ENCODE data around the gene BCAS3.

The BCAS3 gene

DNA sequence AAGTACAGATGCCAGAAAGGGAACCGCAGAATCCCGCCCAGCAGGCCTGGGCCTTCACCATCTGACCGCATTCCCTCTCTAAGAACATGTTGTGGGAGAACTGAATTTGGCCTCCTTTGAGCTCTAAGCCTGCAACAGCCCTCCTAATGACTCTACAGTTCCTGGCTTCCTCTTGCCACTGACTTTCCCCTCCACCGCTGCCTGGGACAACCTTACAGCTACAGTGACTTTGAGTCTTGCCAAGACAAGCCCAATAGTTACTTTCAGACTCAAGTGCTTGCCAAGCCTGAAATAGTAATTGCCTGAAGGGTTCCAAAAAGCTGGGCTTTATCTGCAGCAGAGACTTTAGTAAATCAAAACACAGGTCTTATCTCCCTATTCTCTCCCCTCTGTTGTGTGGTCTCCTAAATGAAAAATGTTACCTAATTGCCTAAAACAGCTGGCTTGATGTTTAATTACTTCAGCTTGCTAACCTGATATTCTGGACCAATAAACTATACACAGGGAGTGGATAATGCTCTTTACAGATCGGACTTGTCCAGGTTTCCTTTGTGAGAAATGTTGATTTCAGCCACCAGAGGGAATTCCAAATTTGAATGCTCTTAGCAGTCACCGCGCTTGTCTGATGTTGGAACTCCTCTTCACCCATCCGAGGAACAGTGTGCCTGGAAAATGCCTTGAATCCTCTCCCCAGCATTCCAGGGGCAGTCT lies 636.9 kb downstream of the BCAS3 start:
- TF ChIP-seq, protein P1, sequence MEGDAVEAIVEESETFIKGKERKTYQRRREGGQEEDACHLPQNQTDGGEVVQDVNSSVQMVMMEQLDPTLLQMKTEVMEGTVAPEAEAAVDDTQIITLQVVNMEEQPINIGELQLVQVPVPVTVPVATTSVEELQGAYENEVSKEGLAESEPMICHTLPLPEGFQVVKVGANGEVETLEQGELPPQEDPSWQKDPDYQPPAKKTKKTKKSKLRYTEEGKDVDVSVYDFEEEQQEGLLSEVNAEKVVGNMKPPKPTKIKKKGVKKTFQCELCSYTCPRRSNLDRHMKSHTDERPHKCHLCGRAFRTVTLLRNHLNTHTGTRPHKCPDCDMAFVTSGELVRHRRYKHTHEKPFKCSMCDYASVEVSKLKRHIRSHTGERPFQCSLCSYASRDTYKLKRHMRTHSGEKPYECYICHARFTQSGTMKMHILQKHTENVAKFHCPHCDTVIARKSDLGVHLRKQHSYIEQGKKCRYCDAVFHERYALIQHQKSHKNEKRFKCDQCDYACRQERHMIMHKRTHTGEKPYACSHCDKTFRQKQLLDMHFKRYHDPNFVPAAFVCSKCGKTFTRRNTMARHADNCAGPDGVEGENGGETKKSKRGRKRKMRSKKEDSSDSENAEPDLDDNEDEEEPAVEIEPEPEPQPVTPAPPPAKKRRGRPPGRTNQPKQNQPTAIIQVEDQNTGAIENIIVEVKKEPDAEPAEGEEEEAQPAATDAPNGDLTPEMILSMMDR (IDR thresholded peaks at IDR 0.05): no peak
- TF ChIP-seq ZFX (IDR thresholded peaks at IDR 0.05; ENCODE audit: borderline replicate concordance): no peak
- peak overlapping the region; percentile 13; the same call in 1 of the 2 replicates for H3K27ac ChIP-seq

DNA sequence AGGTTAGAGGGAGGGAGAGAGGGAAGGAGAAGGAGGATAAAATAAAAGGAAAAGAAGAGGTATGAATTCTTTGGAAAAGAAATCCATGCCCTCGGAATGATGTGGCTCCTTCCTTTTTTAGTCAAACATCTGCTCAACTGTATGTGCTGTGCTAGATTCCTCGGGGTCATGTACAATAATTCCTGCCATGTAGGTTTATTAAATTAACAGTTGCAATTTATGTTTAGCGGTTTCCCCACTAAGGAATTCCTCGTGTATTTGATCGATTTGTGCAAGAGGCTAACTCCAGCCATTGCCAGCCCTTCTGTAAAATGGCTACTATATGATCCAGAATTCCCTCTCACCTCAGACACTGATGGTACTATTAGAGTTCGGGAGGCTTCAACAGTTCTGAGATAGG lies 639.0 kb downstream of the BCAS3 start:
- no peak overlapping the region for H3K27ac ChIP-seq
- TF ChIP-seq, protein P1 (IDR thresholded peaks at IDR 0.05): no peak
- TF ChIP-seq ZFX (IDR thresholded peaks at IDR 0.05; ENCODE audit: borderline replicate concordance): no peak

GRCh38 chr17:61317779-61318178 lies 640.1 kb downstream of the BCAS3 start:
- H3K27ac ChIP-seq: no peak overlapping the region
- no peak for TF ChIP-seq ZFX (IDR thresholded peaks at IDR 0.05; ENCODE audit: borderline replicate concordance)
- TF ChIP-seq, protein P1 (IDR thresholded peaks at IDR 0.05): no peak

DNA sequence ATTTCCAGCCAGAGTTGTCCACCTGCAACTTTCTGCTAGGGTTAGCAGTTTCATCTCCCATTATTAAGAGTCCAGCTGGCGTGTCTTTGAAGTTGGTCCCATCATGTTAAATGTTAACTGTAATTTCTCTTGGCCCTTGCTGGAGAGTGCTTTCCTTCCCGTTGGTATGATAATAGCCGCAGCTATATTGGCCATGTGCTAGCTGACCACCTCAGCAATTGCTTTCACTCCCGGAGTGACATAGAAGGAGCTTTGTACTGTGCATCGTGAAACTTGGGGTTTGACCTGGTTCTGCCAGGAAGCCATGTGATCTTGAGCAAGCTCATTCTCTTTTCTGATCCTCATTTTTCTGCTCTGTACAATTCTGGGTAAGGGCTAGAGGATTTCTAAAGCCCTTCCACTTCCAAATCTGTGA lies 641.0 kb downstream of the BCAS3 start:
- TF ChIP-seq, protein P1 (IDR thresholded peaks at IDR 0.05): no peak
- no peak for TF ChIP-seq ZFX (IDR thresholded peaks at IDR 0.05; ENCODE audit: borderline replicate concordance)
- no peak overlapping the region for H3K27ac ChIP-seq

GRCh38 chr17:61321344-61321743 lies 643.7 kb downstream of the BCAS3 start:
- no peak for TF ChIP-seq ZFX (IDR thresholded peaks at IDR 0.05; ENCODE audit: borderline replicate concordance)

DNA sequence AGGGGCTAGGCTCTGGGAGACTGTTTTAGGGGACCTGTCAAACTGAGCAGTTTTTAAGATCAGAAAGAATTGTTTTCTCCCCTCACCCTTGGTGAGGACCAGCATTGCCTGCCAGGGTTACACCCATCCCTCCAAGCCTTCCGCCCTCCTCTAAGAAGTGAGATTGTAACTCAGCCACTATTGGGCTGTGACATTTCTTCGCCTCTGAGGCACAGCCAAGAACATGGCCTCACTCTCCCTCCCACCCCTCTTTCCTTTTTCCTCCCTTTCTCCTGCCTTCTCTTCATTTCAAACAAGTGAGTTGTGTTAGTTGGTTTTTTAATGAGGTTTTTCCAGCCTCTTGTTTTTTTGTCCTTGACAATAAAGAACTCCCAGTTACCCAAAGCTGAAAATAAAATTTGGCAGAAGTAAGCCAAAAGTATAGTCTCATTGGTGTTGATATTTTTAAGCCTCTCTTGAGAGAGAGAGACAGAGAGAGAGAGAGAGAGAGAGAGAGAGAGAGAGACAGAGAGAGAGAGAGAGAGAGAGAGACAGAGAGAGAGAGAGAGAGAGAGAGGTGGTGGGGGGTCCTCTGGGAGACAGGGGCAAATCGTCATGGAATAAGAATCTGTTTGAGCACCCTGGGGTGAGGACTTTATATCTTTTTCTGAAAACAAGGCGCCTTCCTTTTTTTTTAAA lies 644.8 kb downstream of the BCAS3 start:
- H3K27ac ChIP-seq: no peak overlapping the region
- TF ChIP-seq ZFX (IDR thresholded peaks at IDR 0.05; ENCODE audit: borderline replicate concordance): no peak
- TF ChIP-seq, protein P1 (IDR thresholded peaks at IDR 0.05): no peak

More at GRCh38 chr17:61321344-61321743, 643.7 kb downstream of the BCAS3 start:
- no peak overlapping the region for H3K27ac ChIP-seq

- no peak overlapping the region for H3K27ac ChIP-seq
- TF ChIP-seq ZFX (IDR thresholded peaks at IDR 0.05; ENCODE audit: borderline replicate concordance): no peak
- TF ChIP-seq, protein P1 (IDR thresholded peaks at IDR 0.05): no peak
Measured at GRCh38 chr17:61323003-61323908, 645.6 kb downstream of the BCAS3 start.
